Measurements from ENCODE around the gene DXO. TPM values are rescaled to one million over a fixed set of nuclear protein-coding genes. Genes with fewer than 3 reads are reported as not detected.

The DXO gene
- total and polyA plus RNA-seq, 2 of the 4 experiments (the other 2 are of a cell fraction) = 9.3 to 21.4 TPM

GRCh38 chr6:31948753-31949413, 23.1 kb downstream of the DXO start:
- Histone ChIP-seq H3K56ac (ENCODE audit: extremely low read depth, insufficient read depth, low read length) (no peak overlapping the region), H2AFZ (replicated peaks; ENCODE audit: low read length, poor library complexity) (no peak overlapping the region), H3K9ac (ENCODE audit: low read depth, low read length) (no peak overlapping the region), H4K20me1 (ENCODE audit: insufficient read depth, low read length) (0 out of 2 replicates have a peak, but pooled peaks cover 5% of the 10 kb centered on the region), H2BK15ac (ENCODE audit: low read depth, low read length) (no peak overlapping the region), H3K4ac (ENCODE audit: low read depth, low read length) (peak overlapping the region; percentile 21), H3K9me1 (ENCODE audit: insufficient read depth, low read length) (peaks cover 12% of the 10 kb centered on the region), H2AK5ac (ENCODE audit: low read depth, low read length) (peak overlapping the region; percentile 47; the same call in 1 of the 2 replicates), H2AK9ac (replicated peaks; ENCODE audit: low read depth, low read length, poor library complexity) (peak overlapping the region; percentile 57), H3K4me3 (ENCODE audit: insufficient read depth, low read depth, low read length) (no peak overlapping the region), H4K8ac (ENCODE audit: low read depth in 2 of 2, low read length in 2 of 2) (no peak overlapping the region), H3K36me3 (ENCODE audit: control insufficient read depth, insufficient read depth, low read length) (peaks cover 25% of the 10 kb centered on the region), H3K23ac (ENCODE audit: low read depth, low read length) (no peak overlapping the region), H4K5ac (ENCODE audit: low read depth, low read length) (no peak overlapping the region), H3K27me3 (ENCODE audit: control insufficient read depth, insufficient read depth, low read length) (no peaks in the 10 kb centered on the region), H3K14ac (replicated peaks; ENCODE audit: low read depth, low read length) (no peak overlapping the region), H4K91ac (ENCODE audit: insufficient read depth, low read depth, low read length) (no peak overlapping the region), H2BK120ac (ENCODE audit: low read depth, low read length) (no peak overlapping the region), H3K27ac (ENCODE audit: insufficient read depth, low read length) (no peak overlapping the region), H2BK20ac (ENCODE audit: low read depth, low read length) (no peak overlapping the region), H3K79me1 (ENCODE audit: low read depth in 1 of 2, low read length in 2 of 2) (no peaks in the 10 kb centered on the region), H3K18ac (ENCODE audit: low read depth, low read length) (no peak overlapping the region), H3K4me2 (ENCODE audit: low read depth, low read length) (no peak overlapping the region), H2BK5ac (ENCODE audit: low read depth, low read length, poor library complexity, severe bottlenecking) (no peak overlapping the region), H3K4me1 (ENCODE audit: control insufficient read depth, insufficient read depth, low read length) (peaks cover 22% of the 10 kb centered on the region), H3K9me3 (ENCODE audit: control insufficient read depth, insufficient read depth, low read length) (no peaks in the 10 kb centered on the region)
- in situ Hi-C loops (cut with MboI; ENCODE audit: low sequenced_read_pairs) = loop anchor here (5.0 to 10.0 kb wide), 2 partner anchors 37 to 264 kb away; partner anchors contain the start of gene LY6G5C
- ATAC-seq (ENCODE audit: low read depth) (no peak), DNase-seq (peak; percentile 50)
- no peak for TF ChIP-seq MXI1 (IDR thresholded peaks at IDR 0.05; ENCODE audit: borderline replicate concordance, low read depth, low read length)
- TF ChIP-seq SMC3 (IDR thresholded peaks at IDR 0.05; ENCODE audit: low read depth, low read length) = no peak
- no peak for TF ChIP-seq MAZ (IDR thresholded peaks at IDR 0.05; ENCODE audit: borderline replicate concordance, low read depth, low read length)
- peak; percentile 71 for TF ChIP-seq CEBPB (IDR thresholded peaks at IDR 0.05; ENCODE audit: low read depth, low read length)
- TF ChIP-seq BHLHE40 (IDR thresholded peaks at IDR 0.05; ENCODE audit: low read depth, low read length) = no peak
- TF ChIP-seq ELK1 (IDR thresholded peaks at IDR 0.05; ENCODE audit: borderline replicate concordance, low read depth, low read length) = no peak
- no peak for TF ChIP-seq RCOR1 (IDR thresholded peaks at IDR 0.05; ENCODE audit: insufficient replicate concordance, low read length)
- POLR2A ChIA-PET (ENCODE audit: unreplicated experiment) = no interaction called here
- CTCF ChIA-PET = interaction anchor here (0.5 kb wide), 1 partner anchor 190 kb away, joined by 4 read pairs; no protein-coding TSS in a partner anchor
- no CpG with 5 or more reads among the region's 6 CpGs for WGBS, 2 experiments (ENCODE audit: extremely low coverage in 2 of 2, insufficient read length in 1 of 2)
- dilution Hi-C loops (cut with HindIII; ENCODE audit: low sequenced_read_pairs, unreplicated experiment) = no loop called here
- intact Hi-C loops (cut with micrococcal nuclease) = no loop called here
- BruUV-seq (replicated peaks) = no TSS peak
